ENCODE results near the gene APBB2.

APBB2 gene

GRCh38 chr4:41069257-41069656, 145.1 kb downstream of the APBB2 start:
- Histone ChIP-seq H3K9me3 (ENCODE audit: insufficient read depth, low read length) (no peaks in the 10 kb centered on the region), H3K27me3 (ENCODE audit: insufficient read depth, insufficient read length) (no peaks in the 10 kb centered on the region), H3K4me1 (ENCODE audit: insufficient read depth, insufficient read length) (no peaks in the 10 kb centered on the region), H3K36me3 (ENCODE audit: insufficient read depth, insufficient read length, low read length) (no peaks in the 10 kb centered on the region), H3K4me3 (ENCODE audit: insufficient read length, low read depth) (no peak overlapping the region), H3K9ac (ENCODE audit: insufficient read length, low read depth) (no peak overlapping the region)
- TF ChIP-seq YY1 (IDR thresholded peaks at IDR 0.05; ENCODE audit: insufficient read depth, insufficient read length) (no peak), ZNF274 (IDR thresholded peaks at IDR 0.05; ENCODE audit: low read depth, low read length) (no peak), SUZ12 (IDR thresholded peaks at IDR 0.05; ENCODE audit: extremely low read depth, insufficient read depth, insufficient read length) (no peak)
- DNase-seq (ENCODE audit: low read depth, low spot score) = no peak

- Histone ChIP-seq H3K4me1 (ENCODE audit: insufficient read depth, insufficient read length) (no peaks in the 10 kb centered on the region), H3K36me3 (ENCODE audit: insufficient read depth, insufficient read length, low read length) (no peaks in the 10 kb centered on the region), H3K27me3 (ENCODE audit: insufficient read depth, insufficient read length) (no peaks in the 10 kb centered on the region), H3K9me3 (ENCODE audit: insufficient read depth, low read length) (no peaks in the 10 kb centered on the region), H3K4me3 (ENCODE audit: insufficient read length, low read depth) (no peak overlapping the region), H3K9ac (ENCODE audit: insufficient read length, low read depth) (no peak overlapping the region)
- DNase-seq (ENCODE audit: low read depth, low spot score) = no peak
- no peak for TF ChIP-seq ZNF274 (IDR thresholded peaks at IDR 0.05; ENCODE audit: low read depth, low read length)
- no peak for TF ChIP-seq SUZ12 (IDR thresholded peaks at IDR 0.05; ENCODE audit: extremely low read depth, insufficient read depth, insufficient read length)
- TF ChIP-seq YY1 (IDR thresholded peaks at IDR 0.05; ENCODE audit: insufficient read depth, insufficient read length) = no peak
Measured at GRCh38 chr4:41067369-41067768, 147.0 kb downstream of the APBB2 start.

GRCh38 chr4:41066049-41066448, 148.3 kb downstream of the APBB2 start:
- TF ChIP-seq YY1 (IDR thresholded peaks at IDR 0.05; ENCODE audit: insufficient read depth, insufficient read length) (no peak), SUZ12 (IDR thresholded peaks at IDR 0.05; ENCODE audit: extremely low read depth, insufficient read depth, insufficient read length) (no peak), ZNF274 (IDR thresholded peaks at IDR 0.05; ENCODE audit: low read depth, low read length) (no peak)
- H3K27me3 ChIP-seq (ENCODE audit: insufficient read depth, insufficient read length) = no peaks in the 10 kb centered on the region
- H3K4me1 ChIP-seq (ENCODE audit: insufficient read depth, insufficient read length) = no peaks in the 10 kb centered on the region
- no peaks in the 10 kb centered on the region for H3K36me3 ChIP-seq (ENCODE audit: insufficient read depth, insufficient read length, low read length)
- H3K9me3 ChIP-seq (ENCODE audit: insufficient read depth, low read length) = no peaks in the 10 kb centered on the region
- no peak for DNase-seq (ENCODE audit: low read depth, low spot score)
- no peak overlapping the region for H3K4me3 ChIP-seq (ENCODE audit: insufficient read length, low read depth)
- H3K9ac ChIP-seq (ENCODE audit: insufficient read length, low read depth) = no peak overlapping the region

- TF ChIP-seq SUZ12 (IDR thresholded peaks at IDR 0.05; ENCODE audit: extremely low read depth, insufficient read depth, insufficient read length) (no peak), YY1 (IDR thresholded peaks at IDR 0.05; ENCODE audit: insufficient read depth, insufficient read length) (no peak), ZNF274 (IDR thresholded peaks at IDR 0.05; ENCODE audit: low read depth, low read length) (no peak)
- Histone ChIP-seq H3K27me3 (ENCODE audit: insufficient read depth, insufficient read length) (no peaks in the 10 kb centered on the region), H3K4me3 (ENCODE audit: insufficient read length, low read depth) (no peak overlapping the region), H3K9me3 (ENCODE audit: insufficient read depth, low read length) (no peaks in the 10 kb centered on the region), H3K9ac (ENCODE audit: insufficient read length, low read depth) (no peak overlapping the region), H3K4me1 (ENCODE audit: insufficient read depth, insufficient read length) (no peaks in the 10 kb centered on the region), H3K36me3 (ENCODE audit: insufficient read depth, insufficient read length, low read length) (no peaks in the 10 kb centered on the region)
- DNase-seq (ENCODE audit: low read depth, low spot score) = no peak
Measured at GRCh38 chr4:41065434-41066006, 148.8 kb downstream of the APBB2 start.

GRCh38 chr4:41064953-41065352, 149.4 kb downstream of the APBB2 start:
- no peaks in the 10 kb centered on the region for H3K27me3 ChIP-seq (ENCODE audit: insufficient read depth, insufficient read length)
- no peak for DNase-seq (ENCODE audit: low read depth, low spot score)
- H3K9ac ChIP-seq (ENCODE audit: insufficient read length, low read depth) = no peak overlapping the region
- no peak overlapping the region for H3K4me3 ChIP-seq (ENCODE audit: insufficient read length, low read depth)
- no peaks in the 10 kb centered on the region for H3K9me3 ChIP-seq (ENCODE audit: insufficient read depth, low read length)
- TF ChIP-seq YY1 (IDR thresholded peaks at IDR 0.05; ENCODE audit: insufficient read depth, insufficient read length) (no peak), SUZ12 (IDR thresholded peaks at IDR 0.05; ENCODE audit: extremely low read depth, insufficient read depth, insufficient read length) (no peak), ZNF274 (IDR thresholded peaks at IDR 0.05; ENCODE audit: low read depth, low read length) (no peak)
- no peaks in the 10 kb centered on the region for H3K4me1 ChIP-seq (ENCODE audit: insufficient read depth, insufficient read length)
- H3K36me3 ChIP-seq (ENCODE audit: insufficient read depth, insufficient read length, low read length) = no peaks in the 10 kb centered on the region

- Histone ChIP-seq H3K4me1 (ENCODE audit: insufficient read depth, insufficient read length) (no peaks in the 10 kb centered on the region), H3K9ac (ENCODE audit: insufficient read length, low read depth) (no peak overlapping the region), H3K4me3 (ENCODE audit: insufficient read length, low read depth) (no peak overlapping the region), H3K27me3 (ENCODE audit: insufficient read depth, insufficient read length) (no peaks in the 10 kb centered on the region), H3K36me3 (ENCODE audit: insufficient read depth, insufficient read length, low read length) (no peaks in the 10 kb centered on the region), H3K9me3 (ENCODE audit: insufficient read depth, low read length) (no peaks in the 10 kb centered on the region)
- TF ChIP-seq YY1 (IDR thresholded peaks at IDR 0.05; ENCODE audit: insufficient read depth, insufficient read length) (no peak), ZNF274 (IDR thresholded peaks at IDR 0.05; ENCODE audit: low read depth, low read length) (no peak), SUZ12 (IDR thresholded peaks at IDR 0.05; ENCODE audit: extremely low read depth, insufficient read depth, insufficient read length) (no peak)
- DNase-seq (ENCODE audit: low read depth, low spot score) = no peak
Measured at GRCh38 chr4:41061482-41062185, 152.7 kb downstream of the APBB2 start.
